ENCODE measurements around the gene FNDC5.

The FNDC5 gene

GRCh38 chr1:32884032-32884372 is 13.3 kb upstream of the FNDC5 start:
- DNase-seq (ENCODE audit: low read depth, low spot score) = no peak

- no peak for DNase-seq (ENCODE audit: low read depth, low spot score)
Measured at GRCh38 chr1:32883338-32884031, 12.8 kb upstream of the FNDC5 start.

DNA sequence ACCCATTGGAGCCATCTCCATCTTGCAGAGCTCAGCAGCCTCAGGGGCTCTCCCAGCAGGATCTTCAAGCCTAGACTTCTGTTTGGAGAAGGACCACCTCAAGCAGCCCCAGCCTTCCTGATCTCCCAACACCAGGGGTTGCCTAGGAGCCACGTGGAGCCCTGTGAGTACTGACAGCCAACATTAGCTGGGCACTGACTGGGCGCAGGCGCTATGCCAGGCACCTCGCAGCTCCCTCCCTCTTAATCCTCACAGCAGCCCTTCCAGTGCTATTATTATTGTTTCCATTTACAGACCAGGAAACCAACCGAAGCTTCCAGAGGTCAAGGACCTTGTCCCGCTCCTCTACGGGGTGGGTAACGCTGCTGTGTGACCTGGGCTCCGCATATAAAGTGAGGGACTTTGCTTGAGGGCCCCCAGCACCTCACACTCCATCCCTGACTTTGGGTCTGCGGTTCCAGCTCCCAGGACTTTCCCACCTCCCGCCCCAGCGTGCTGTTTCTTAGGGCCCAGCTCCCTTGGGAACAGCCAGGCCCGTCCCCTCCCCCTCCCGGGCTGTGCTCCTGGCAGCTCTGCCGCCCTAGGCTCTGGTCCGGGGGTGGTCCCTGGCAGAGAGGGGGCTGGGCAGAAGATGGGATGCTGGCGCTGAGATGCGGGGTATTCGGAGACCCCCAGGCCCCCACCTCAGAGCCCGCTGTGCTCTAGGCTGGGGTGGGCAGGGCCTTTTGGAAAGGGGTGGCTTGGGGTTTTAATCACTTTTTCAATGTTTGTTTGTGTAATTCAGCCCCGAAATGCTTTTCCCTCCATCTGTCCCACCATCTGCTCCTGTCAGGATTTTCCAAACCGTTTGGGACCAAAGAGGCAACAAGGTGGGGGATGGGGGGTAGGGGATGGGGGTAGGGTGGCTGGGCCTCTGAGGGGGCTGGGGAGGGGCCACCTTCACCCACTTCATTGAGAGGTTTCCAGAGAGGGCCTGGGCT is 11.4 kb upstream of the FNDC5 start:
- no peak for DNase-seq (ENCODE audit: low read depth, low spot score)

DNA sequence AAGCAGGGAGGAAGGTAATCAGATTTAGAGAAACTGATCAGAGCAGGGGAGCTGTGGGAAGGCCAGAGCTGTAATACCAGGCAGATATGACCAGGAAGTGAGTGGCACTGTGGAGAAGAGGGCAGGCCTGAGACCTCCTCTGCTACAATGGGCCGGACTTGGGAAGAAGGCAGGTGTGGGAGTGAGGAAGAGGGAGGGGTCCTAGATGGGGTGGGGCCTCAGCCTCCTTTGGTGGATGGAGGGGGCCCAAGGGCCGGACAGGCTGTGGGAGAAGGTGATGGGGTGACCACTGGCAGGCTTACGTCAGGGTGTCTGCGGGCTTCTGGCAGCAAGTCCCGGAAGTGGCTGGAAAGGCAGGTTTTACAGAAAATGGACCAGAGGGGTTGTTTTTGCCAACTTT is 10.6 kb upstream of the FNDC5 start:
- no peak for DNase-seq (ENCODE audit: low read depth, low spot score)

GRCh38 chr1:32878637-32879041 is 7.9 kb upstream of the FNDC5 start:
- DNase-seq (ENCODE audit: low read depth, low spot score) = no peak

DNA sequence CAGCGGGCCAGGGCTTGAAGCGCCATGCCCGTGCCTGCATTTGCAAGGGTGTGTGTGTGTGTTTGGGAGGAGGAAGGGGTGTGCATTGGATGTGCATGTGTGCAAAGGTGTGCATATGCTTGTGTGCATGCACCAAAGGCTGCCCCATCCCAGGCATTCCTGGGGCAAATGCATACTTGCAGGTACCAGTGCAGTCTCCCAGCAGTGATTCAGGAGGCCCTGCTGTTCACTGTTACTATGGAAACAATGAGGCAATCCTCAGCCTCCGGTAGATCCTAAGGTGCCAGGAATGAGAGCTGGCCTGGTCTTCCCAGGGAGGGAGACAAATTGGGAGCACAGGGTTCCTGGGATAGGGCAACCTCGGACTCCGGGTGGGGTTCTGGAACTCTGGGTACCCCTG is 7.5 kb upstream of the FNDC5 start:
- no peak for DNase-seq (ENCODE audit: low read depth, low spot score)

DNA sequence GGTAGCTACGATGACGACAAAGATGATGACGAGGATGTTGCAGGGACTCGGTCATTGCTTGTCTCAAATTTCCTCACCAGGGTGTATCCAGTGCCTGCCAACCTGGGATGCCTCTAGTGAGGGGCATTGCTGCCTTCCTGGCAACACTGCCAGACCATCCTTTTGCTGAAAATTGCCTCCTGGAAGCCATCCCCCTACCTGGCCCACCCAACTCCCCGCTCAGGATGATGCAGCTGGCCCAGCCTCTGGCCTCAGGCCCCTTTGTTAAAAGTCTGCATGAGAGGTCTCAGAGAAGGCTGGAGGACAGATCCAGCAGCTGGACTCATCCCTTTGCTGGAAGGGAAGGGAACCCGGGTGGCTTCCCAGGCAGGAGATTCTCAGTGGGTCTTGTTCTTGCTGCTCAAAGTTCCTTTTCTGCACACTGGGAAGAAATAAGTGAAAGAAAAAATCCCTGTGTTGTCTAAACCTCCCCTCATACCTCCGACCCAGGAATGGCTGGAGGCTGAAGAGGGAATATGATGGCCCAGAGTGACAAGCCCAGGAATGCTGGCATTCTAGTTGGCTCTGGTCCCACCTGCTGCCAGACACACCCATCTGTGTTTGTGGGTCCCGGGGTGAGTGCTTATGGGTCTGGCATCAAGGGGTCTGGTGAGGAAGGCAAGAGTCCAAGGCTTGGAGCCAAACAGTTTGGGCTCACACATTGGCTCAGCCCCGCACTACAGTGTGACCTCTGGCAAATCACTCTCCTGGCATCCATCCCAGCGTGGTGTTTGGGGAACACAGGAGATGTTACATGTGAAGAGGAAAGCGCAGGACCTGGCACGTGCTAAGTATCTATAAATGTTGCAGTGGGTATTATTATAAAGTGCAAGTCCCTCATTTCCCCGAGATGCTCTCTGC is 6.7 kb upstream of the FNDC5 start:
- no peak for DNase-seq (ENCODE audit: low read depth, low spot score)

- DNase-seq (ENCODE audit: low read depth, low spot score) = no peak
Measured at GRCh38 chr1:32876341-32877210, 5.9 kb upstream of the FNDC5 start.

GRCh38 chr1:32874860-32875752 is 4.4 kb upstream of the FNDC5 start:
- DNase-seq (ENCODE audit: low read depth, low spot score) = no peak

DNA sequence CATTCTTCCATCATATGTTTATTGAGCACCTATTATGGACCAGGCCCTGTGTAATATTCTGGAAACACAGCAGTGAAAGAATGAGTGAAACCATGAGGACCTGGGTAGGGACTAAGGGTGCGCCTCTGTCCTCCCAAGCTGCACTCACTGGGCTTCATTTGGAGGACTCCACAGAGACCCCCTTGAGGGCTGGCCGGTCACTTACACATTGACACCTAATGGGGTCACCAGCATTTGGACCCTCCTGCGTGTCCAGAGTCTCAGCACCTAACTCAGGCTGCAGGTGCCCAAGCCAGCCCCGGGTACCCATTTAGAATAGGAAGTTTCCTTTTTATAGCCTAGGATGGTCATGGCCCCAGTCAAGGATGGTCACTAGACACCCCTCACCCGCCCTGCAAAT is 2.8 kb upstream of the FNDC5 start:
- no peak for DNase-seq (ENCODE audit: low read depth, low spot score)

GRCh38 chr1:32872192-32872460 is 1.4 kb upstream of the FNDC5 start:
- DNase-seq (ENCODE audit: low read depth, low spot score) = no peak

DNA sequence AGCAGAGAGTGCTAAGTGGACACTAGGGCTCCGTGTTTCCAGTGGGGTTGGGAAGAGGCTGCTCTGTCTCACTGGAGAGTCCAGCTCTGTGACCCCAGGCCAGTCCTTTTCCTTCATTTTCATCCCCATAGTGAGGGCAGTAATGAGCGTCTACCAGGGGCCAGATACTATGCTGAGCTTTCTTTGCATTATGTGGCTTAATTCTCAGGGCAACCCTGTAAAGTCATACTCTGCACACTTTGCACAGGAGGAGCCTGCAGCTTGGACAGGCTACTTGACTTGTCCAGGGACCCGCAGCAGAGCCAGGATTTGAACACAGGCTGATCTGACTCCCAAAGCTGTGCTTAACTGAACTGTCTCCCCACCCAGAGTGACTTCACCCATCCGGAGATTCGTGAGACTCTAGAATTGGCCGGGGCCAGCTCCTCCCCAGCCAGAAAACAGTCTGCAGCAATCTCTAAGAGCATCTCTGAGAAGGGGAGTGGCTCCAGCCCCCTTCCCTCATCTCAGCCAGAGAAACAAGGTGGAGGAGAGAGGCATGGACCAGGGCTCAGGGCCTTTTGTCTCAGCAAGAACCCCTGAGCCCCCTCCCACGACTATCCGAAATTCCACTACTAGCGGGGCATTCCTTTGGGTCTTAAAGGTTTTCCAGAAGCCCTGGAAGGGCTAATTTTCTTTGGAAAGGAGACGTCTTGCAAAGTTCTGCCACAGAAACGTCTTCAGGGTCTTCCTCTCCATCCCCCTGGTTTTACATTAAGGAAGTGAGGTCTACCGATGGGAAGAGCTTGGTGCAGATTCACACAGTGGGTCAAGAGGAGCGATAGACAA is 866 bp upstream of the FNDC5 start:
- no peak for DNase-seq (ENCODE audit: low read depth, low spot score)

- DNase-seq (ENCODE audit: low read depth, low spot score) = no peak
Measured at GRCh38 chr1:32869923-32870614, 643 bp downstream of the FNDC5 start.

- no peak for DNase-seq (ENCODE audit: low read depth, low spot score)
Measured at GRCh38 chr1:32868806-32869455, 1.8 kb downstream of the FNDC5 start.

GRCh38 chr1:32868085-32868484 is 2.6 kb downstream of the FNDC5 start:
- no peak for DNase-seq (ENCODE audit: low read depth, low spot score)

DNA sequence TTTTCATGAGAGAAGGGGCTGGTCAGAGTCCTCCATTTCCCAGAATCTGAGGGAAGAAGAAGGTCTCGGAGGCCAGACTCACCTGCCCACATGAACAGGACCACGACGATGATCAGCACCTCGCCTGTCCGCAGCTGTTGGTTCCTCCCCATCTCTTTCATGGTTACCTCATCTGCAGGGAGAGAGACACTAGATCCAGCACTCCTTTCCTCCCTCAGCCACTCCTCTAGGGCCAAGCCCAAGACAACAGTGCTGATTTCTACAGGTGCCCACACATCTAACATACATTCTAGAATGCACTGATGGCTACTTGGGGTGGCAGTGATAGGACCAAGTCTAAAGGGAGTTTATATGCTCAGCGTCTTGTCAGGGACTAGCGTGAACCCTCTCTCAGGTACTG is 3.0 kb downstream of the FNDC5 start:
- DNase-seq (ENCODE audit: low read depth, low spot score) = no peak

GRCh38 chr1:32867151-32867550 is 3.6 kb downstream of the FNDC5 start:
- no peak for DNase-seq (ENCODE audit: low read depth, low spot score)

Data from smooth muscle cell of the brain vasculature (primary cell).